NB4 (cell line): Measurements from ENCODE around the gene CNNM2.
"Not testable (repeated sequence)": the region's sequence is repeated elsewhere in the genome, so short reads cannot be mapped to it uniquely, and the experiment has no call there.

Source experiments
- DNase-seq: peaks from one replicate; pipeline ENCODE4 v3.0.0; 2010; ENCODE audit warnings: low read depth
- H3K4me3 ChIP-seq: one replicate; pipeline ENCODE4 v1.5.1; 2011; ENCODE audit warnings: mild to moderate bottlenecking, low read depth, low read length, moderate library complexity
- MYC ChIP-seq: IDR thresholded peaks from 2 replicates; pipeline ENCODE4 v1.6.1; 2011; ENCODE audit warnings: low read depth, low read length
- POLR2A ChIP-seq: IDR thresholded peaks from 2 replicates; pipeline ENCODE4 v1.6.1; 2011; ENCODE audit warnings: mild to moderate bottlenecking; ENCODE audit not compliant: insufficient read length; ENCODE audit errors: extremely low read depth
- TF ChIP-seq, protein P1 (sequence below): IDR thresholded peaks from one replicate; pipeline ENCODE4 v1.5.1; 2012; ENCODE audit warnings: low read depth, low read length
- TF ChIP-seq, protein P2 (sequence below): IDR thresholded peaks from 2 replicates; pipeline ENCODE4 v1.6.1; 2011; ENCODE audit warnings: low read depth, low read length

Gene CNNM2

DNA sequence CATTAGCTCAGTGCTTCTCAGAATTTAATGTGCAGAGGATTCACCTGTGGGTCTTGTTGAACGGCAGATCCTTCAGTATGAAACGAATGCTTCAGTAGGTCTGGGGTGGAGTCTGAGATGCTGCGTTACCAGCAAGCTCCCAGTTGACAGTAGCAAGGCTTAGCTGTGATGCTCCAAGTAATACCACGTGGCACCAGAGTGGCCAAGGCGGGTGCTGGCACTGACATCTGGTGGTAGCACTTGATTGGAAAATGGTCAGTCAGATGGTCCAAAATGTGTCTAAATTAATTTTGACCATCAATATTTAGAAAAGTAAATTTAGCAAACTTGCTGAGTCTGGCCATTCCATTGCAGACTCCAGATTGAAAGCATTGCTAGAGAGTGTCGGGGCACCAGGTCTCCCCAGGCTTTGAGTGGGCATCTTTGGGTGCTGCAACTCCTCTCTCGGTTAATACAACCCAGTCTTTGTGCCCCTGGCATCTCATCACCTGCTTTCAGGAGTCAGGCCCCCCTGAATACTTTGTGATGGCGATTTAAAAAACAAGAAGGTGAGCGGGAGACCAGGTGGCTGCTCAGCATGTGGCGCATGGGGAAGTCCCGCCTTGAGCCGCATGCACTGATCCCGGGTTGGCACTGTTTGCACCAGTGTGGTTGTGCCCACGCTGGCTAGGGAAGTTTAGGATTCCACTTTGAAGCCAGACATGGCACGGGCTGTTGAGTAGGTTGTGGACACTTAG, 144.9 kb downstream of the CNNM2 start:
- DNase-seq = no peak
- no peak overlapping the region for H3K4me3 ChIP-seq
- TF ChIP-seq MYC = no peak
- TF ChIP-seq POLR2A = no peak
- TF ChIP-seq, protein P1, sequence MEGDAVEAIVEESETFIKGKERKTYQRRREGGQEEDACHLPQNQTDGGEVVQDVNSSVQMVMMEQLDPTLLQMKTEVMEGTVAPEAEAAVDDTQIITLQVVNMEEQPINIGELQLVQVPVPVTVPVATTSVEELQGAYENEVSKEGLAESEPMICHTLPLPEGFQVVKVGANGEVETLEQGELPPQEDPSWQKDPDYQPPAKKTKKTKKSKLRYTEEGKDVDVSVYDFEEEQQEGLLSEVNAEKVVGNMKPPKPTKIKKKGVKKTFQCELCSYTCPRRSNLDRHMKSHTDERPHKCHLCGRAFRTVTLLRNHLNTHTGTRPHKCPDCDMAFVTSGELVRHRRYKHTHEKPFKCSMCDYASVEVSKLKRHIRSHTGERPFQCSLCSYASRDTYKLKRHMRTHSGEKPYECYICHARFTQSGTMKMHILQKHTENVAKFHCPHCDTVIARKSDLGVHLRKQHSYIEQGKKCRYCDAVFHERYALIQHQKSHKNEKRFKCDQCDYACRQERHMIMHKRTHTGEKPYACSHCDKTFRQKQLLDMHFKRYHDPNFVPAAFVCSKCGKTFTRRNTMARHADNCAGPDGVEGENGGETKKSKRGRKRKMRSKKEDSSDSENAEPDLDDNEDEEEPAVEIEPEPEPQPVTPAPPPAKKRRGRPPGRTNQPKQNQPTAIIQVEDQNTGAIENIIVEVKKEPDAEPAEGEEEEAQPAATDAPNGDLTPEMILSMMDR = no peak
- TF ChIP-seq, protein P2, sequence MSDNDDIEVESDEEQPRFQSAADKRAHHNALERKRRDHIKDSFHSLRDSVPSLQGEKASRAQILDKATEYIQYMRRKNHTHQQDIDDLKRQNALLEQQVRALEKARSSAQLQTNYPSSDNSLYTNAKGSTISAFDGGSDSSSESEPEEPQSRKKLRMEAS = no peak

DNA sequence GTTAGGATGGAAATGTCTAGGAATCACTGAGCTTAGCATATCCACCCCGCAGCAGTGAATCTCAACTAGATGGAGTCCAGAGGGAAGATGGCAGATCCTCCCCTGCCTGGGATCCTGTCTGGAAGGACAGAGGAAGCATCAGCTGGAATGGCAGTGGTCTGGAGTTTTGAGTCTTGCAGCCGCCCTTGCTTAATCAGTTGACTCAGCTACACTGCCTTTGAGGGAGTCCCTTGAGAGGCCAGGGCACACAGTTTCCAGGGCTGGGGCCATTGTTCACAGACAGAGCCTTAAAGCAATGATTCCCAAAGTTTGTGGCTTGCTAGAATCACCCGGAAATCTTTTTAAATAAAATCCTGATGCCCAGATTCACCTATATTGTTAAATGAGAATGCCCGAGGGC, 146.9 kb downstream of the CNNM2 start:
- H3K4me3 ChIP-seq = no peak overlapping the region
- TF ChIP-seq, protein P1 = no peak
- TF ChIP-seq, protein P2 = no peak
- TF ChIP-seq POLR2A (no peak), MYC (no peak)
- DNase-seq = no peak

DNA sequence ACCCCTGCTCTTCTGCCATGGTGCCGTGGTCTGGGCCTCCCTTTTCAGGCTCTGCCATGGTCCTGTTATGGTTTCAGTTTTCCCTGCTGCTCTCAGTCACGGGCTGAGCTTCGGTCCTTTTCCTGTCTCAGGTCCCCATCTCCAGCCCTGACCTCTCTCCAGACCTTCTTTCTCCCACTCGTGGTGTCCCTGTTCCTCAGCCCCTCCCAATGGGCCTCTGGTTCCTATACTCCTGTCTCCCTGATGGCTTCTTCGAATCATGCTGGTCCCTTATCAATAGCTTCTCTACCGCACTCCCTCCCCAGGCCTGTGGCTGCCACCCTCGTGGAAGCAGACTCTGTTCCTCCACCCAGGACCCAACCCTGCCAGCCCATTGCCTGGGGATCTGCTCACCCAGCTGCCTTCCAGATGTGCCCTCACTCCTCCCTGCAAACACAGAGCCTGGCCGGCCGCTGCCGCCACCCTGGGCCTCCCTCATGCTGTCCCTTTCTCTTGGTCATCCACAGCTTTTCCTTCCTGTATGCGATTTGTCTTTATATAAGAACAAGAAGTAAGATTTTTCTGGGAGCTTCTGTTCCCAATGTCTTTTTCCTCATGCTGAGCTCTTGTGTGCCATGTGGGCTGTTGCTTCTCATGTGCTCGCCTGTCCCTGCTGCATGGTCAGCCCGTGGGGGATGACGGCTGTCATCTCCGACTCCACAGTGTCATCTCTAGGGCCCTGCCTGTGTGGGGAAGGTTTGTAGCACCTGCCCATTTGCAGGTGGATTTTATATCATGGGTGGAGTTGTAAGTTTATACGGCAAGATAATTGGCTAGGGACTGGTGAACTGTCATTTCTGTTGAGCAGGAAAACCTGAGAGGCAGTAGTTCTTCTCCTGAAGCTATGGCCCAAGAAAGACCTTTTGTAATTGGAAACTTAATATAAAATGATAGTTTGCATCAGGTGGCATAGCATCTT, 148.3 kb downstream of the CNNM2 start:
- H3K4me3 ChIP-seq = no peak overlapping the region
- TF ChIP-seq, protein P1 = no peak
- no peak for TF ChIP-seq POLR2A
- TF ChIP-seq MYC = no peak
- TF ChIP-seq, protein P2 = no peak
- no peak for DNase-seq

DNA sequence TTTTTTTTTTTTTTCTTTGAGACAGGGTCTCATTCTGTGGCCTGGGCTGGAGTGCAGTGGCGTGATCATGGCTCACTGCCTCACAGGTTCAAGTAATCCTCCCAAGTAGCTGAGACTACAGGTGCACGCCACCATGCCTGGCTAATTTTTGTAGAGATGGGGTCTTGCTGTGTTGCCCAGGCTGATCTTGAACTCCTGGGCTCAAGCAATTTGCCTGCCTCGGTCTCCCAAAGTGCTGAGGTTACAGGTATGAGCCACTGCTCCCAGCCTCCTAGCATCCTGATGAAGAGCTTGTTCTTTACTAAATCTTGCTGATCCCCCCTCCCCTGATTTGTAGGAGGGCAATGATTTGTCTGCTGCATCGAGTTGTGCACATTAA, 149.0 kb downstream of the CNNM2 start:
- not testable (repeated sequence) for DNase-seq, H3K4me3 ChIP-seq

DNA sequence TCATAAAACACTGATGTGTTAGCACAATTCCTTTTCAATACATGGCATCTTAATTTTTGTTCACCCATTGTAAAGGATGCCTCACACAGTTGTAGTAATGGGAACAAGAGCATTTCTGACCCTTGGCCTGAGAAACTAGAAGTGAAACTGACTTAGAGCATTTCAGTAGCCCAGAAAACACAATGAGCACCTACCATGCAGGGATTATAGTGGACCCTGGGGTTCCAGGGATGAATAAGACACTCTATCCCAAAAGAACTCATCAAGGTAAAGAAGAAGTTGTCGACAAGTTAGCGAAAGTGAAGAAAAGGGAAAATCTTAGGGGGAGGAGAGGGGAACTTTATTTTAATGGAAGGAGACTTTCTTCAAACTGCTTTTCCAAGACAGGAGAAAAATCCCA, 149.4 kb downstream of the CNNM2 start:
- DNase-seq = no peak
- no peak overlapping the region for H3K4me3 ChIP-seq

More for the DNA sequence above, 149.4 kb downstream of the CNNM2 start:
- TF ChIP-seq POLR2A (no peak), MYC (no peak)
- TF ChIP-seq, protein P1 = no peak
- TF ChIP-seq, protein P2 = no peak
